HK-2 (cell line): Measurements from ENCODE around the gene PARL.

Experiments
- DNase-seq: peaks from one replicate; pipeline ENCODE4 v3.0.0-alpha.2; 2018; ENCODE audit not compliant: unreplicated experiment

PARL gene

DNA sequence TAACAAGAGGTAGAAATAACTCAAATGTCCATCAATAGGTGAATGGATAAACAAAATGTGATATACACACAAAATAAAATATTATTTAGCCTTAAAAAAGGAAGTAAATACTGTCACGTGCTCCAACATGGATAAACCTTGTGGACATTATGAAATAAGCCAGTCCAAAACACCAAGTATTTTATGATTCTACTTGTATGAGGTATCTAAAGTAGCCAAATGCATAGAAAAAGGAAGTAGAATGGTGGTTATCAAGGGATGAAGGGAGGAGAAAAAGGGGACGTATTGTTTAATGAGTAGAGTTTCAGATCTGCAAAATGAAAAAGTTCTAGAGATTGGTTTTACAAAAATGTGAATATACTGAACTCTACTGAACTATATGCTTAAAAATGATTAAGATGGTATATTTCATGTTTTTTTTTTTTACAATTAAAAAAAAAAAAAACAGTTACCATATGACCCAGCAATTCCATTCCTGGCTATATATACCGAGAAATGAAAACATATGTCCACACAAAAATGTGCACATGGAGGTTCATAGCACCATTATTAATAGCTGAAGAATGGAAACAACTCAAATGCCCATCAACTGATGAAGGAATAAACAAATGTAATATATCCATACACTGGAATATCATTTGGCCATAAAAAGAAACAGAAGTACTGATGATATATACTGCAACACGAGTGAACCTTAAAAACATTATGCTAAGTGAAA is 30.2 kb downstream of the PARL start:
- no peak for DNase-seq

DNA sequence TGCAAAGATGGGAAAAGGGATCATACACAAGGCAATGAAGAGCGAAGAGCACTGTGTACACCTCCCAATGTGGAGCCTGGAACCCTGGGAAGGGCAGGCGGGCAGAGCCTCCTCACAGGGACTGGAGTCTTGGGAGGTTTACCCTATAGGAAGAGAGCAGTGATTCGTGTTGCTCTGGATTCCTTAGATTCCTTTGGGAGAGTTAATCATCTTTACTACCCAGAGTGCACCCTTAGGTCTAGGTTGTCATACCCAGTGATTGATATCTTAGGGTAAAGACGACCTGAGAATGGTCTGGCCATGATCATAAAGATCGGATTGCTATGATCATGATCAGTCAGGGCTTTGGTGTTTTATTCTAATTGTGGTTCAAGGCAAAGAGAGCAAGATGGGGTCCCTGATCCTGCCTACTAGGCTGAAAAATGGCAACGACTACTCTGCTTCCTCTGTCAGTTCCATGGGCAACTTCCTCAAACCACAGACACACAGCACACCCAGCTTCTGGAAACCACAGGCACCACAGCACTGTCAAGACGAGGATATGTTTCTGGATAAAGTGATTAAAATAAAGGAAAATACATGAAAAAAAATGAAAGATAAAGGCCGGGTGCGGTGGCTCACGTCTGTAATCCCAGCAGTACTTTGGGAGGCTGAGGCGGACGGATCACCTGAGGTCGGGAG is 38.9 kb downstream of the PARL start:
- peak; percentile 44 for DNase-seq

DNA sequence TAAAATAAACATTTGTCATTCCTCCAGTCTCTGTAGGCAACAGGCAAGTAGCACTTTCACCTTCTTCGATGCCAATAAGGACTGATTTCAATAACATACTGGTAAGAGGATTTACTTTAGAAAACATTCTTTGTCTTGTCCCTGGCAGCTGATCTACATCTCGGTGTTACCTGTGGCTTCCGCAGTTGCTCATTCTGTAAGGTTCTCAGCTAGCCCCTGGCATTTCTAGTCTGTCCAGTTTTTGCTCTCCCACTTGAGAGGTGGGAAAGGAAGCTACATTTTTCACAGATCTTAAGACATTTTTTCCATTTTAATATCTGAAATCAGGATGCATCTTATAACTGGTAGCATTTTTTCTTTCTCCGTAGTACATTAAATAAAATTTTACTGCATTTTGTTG is 39.6 kb downstream of the PARL start:
- no peak for DNase-seq

DNA sequence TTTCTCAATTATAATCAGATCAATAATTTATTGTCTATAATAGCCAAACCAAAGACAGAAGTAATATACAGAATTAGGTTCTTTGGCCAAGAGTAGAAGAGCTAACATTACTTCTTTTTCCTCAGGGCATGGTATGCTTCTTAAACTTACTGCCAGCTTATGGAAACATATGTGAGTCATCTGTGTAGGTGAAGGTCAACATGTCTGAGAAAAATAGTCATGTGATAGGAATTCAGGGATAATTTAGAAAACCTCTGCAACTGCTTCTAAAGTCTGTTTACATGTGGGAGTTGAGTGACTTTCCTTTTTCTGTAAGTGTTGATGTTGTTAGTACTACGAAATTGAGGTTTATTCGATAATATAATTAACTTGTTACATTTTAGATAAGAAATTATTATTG is 40.1 kb downstream of the PARL start:
- DNase-seq = no peak

DNA sequence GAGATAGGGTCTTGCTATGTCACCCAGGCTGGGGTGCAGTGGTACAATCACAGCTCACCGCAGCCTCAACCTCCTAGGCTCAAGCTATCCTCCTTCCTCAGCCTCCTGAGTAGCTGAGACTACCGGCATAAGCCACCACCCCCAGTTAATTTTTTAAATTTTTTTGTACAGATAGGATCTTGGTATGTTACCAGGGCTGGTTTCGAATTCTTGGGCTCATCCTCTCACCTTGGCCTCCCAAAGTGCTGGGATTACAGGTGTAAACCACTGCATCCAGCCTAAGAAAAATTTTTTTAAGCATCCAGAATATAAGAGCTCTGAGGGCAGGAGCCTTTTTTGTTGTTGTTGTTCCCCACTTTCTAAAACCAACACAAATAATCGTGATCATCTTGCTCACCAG is 44.9 kb downstream of the PARL start:
- DNase-seq = no peak

DNA sequence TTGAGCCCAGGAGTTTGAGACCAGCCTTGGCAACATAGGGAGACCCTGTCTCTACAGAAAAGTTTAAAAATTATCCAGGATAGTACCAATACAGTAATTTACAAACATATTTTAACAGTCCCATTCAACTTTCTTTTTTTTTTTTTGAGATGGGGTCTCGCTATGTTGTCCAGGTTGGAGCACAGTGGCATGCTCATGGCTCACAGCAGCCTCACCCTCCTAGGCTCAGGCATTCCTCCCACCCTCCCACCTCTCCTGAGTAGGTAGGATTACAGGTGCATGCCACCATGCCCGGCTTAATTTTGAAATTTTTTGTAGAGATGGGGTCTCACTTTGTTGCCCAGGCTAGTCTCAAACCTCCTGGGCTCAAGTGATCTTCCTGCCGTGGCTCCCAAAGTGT is 46.8 kb downstream of the PARL start:
- DNase-seq = no peak

DNA sequence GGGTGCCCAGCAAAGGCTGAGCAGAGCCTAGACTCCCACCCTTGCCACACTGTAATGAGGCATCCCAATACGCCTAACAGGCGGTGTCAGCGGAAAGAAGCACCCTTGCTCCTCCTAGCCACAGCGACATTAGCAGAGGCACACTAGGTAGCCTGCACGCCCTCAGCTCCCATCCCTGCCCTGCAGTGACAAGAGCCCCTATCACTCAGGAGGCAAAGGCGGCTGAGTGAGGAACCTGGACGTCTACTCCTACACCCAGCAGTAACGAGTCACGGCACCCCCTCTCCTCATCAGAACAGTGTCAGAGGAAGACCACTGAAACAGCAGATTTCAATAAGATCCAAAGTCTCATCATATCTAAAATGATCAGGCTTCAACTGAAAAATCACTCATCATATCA is 47.3 kb downstream of the PARL start:
- DNase-seq = no peak

DNA sequence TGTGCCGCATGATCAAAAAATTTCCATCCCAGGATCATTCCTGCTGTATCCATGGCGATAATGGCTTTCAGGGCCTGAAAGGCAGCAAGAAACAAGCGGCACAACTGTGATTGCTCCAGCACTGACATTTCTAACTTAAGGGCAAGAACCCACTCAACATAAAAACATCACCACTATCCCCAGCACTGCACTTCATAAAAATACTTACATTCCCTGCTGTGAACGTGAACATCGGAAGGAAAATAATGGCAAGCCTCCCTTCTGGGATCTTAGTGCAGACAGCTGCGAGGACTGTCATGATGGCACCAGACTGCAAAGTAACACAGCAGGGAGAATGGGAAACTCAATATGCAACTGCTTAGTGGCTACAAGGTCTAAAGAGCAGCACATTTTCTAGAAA is 51.2 kb downstream of the PARL start:
- no peak for DNase-seq

DNA sequence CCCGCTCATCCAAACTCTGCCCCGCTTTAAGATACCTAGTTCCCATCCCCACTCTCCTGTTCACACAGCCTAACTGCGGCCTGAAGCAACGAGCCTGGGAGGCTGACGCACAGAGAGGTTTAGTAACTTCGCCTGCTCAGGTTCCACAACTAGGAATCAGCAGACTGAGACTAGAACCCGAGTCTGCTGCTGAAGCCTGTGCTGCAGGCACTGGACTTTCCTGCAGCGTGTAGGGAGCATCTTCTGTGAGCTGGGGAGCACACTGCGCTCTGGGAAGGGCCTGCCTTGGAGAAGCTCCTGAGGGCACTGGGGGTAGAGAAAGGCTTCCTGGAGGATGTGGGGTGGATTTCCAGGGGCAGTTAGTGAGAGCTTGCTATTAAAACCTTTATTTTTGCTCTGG is 54.5 kb downstream of the PARL start:
- DNase-seq = no peak

DNA sequence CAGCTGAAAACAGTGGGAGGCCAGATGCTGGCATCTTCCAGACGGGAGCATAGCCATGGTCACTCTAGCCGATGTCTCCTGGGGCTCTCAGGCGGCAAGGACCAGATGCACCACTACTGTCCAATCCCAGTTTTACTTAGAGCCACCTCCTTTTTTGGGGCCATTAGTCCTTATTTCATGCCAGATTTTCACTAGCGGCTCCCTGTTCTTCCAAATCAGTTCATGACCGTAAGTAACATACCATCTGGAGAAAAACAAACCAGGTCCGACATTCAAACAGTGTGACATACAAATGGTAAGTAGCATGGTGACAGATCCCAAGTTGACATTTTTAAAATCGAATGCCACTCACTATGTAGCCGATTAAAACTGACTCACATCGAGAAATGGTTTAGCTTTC is 55.2 kb downstream of the PARL start:
- DNase-seq = no peak

DNA sequence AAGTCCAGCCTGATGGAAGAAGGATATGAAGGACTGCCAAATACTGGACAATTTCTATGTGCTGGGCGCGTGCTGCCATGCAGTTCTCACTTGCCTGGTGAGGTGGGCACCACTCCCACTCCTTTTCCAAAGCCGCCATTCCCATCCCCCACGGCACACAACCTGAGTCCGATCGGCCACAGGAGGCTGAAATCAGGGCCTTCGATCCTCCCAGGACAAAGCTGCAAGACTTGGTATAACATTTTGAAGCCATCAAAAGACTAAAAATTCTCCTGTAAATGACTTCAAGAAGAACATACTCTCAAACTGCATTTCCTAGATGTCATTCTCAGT is 56.2 kb downstream of the PARL start:
- no peak for DNase-seq

DNA sequence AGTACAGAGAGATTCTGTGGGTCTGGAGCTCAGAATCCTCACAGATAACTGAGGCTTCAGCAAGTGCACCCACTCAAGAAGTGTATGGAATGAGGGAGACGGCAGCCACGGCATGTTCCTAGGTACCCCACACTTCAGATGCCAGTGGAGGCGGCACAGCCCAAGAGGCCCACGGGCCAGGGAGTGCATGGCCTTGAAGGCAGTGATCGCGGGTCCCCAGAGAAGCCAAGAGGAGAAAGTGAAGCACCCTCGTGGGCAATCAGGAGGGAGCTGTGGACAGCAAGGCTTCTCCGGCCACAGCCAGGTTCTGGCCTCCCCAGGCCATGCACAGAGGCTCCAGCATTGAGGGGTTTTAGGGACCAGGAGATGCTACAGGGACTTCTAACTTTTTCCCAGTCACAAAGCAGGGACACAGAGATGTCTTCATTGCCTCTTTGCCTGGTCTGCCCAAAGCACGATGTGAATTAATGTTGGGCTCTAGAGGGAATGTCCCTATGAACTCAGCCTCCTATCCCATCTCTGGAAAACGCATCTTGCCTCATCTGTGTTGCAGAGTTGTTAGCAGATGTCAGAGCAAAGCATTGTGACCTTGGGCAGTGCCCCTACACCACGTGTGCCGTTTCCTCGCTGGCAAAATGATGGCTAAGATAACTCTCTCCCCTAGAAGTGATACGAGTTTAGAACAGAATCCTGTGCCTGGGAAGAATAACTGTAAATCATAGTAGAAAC is 56.7 kb downstream of the PARL start:
- no peak for DNase-seq

DNA sequence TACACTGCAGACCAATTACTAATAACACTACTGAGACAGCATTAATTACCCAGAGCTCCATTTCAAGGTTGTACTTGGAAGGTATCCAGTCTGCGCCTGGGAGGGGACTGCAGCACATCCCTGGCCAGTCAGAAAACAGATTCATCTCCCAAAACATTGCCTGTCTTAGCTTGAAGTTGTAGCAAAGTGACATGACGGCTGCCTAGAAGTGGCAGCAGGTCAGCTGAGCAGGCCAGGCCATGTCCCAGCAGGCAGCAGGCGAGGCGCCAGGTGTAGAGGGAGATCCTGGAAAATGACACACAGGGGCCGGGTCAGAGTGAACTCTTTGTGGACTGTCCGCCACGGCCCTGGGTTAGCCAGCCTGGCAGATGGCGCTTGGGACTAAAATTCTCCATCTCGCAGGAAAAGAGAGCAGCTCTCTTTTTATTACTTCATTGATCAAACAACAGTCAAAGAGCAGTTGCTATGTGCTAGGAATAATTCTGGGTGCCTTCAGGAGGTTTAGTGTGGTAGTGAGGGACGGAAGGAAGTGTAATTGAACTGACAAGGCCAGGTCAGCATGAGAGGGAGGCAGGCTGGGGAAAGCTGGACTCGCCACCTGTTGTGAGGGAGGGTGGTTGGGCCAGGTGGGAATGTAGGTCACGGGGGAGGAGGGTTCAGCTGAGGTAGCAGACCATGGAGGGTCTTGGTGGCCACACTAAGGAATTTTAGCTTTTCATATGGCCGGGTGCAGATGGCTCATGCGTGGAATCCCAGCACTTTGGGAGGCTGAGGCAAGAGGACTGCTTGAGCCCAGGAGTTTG is 58.0 kb downstream of the PARL start:
- DNase-seq = no peak

DNA sequence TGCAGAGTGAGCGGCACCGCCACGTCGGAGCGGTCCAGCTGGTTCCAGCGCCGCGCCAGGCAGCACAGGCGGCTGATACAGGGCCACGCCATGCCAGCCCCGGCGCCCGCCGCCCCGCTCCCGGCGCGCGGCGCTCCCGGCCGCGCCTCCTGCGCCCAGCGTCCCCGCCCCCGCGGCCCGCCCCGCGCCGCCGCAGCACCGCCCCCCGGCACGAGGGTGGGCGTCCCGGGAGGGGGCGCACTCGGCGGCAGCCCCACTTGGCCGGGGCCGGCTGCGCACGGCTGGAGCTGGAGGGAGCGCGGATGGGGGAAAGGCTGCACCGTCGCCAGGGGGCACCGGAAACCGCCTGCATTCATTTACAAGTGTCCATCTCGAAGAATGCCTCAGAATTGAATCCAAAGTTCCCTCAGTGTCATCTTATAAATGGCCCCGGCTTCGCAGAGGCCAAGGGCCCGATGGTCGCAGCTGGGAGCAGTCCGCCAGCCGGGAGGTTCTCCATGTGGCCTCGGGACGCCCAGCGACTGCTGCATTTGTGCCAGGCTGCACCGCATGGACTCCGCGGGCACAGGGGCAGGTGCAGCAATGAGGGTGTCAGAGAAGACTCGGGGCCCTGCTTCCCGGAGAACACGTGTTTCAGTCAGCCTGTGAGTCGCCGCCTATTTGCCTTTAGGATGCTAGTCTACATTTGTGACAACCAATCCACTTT is 59.1 kb downstream of the PARL start, which contains the start of gene MAP6D1:
TSS of gene MAP6D1 (minus strand) at position 122 of the 706 bp plus-strand sequence. CDS start at position 92, 30 bp downstream.
- peak; percentile 72 for DNase-seq

DNA sequence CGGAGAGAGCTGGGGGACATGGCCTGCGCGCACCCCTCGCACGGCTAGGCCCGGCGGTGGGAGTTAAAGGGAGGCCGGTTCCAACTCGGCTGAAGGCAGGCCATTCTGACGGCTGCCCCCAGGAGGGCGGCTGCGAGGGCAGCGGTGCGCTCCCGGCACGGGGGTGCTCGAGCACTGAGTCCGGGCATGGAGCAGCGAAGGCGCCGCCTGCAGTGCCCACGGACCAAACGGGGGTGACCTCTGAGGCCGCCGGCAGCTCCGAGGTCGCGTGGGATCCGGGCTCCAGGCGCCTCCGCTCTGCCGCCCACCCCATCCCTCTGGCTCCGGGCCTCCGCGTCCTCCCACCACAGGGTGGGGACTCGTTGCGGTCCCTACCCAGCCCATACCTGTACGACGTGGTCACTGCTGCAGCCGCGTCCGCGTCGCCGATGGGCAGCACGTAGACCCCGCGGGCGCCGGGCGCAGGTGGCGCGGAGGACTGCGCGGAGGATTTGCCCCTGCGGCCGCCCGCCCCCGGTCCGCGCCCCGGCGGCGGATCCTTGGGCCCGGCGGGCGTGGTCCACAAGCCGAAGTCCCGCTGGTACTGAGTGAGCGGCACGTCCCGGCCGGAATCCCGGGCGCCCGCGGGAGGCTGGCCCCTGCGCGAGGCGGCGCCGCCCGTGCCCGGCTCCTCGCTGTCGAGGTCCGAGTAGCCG is 59.8 kb downstream of the PARL start:
- peak; percentile 48 for DNase-seq

DNA sequence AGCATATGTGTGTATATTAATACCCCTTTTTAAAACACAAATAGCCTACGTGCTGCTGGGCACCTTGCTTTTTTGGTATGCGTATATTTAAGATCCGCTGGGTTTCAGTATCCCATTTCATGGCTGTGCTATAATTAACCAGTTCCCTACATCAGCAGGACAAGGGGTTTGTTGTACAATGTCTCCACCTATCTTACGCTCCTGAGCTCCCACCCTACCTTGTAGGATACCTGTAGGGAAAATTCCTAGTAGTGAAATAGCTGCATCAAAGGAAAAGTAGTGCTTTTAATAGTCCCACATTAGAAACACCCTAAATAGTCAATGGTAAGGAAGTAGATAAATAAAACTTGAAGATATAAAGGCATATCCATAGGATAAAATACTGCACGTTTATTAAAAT is 60.7 kb downstream of the PARL start:
- no peak for DNase-seq

DNA sequence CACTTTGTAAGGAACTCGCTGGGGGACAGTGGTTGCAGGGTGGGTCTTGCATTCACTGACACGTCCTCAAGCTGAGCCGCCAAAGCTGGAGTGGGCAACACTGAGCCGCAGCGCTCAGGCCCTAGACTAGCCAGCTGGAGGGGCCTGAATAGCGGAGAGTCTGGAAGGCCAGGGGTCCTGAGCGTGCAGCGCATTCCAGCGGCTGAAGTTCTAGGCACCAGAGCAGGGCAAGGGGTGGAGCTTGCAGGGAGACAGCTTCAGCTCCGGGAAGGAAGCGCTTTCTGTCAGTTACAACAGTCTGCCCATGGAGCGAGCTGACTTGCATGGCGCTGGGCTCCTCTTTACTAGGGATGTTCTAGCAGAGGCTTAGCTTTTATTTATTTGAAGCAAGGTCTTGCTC is 62.0 kb downstream of the PARL start:
- DNase-seq = no peak

DNA sequence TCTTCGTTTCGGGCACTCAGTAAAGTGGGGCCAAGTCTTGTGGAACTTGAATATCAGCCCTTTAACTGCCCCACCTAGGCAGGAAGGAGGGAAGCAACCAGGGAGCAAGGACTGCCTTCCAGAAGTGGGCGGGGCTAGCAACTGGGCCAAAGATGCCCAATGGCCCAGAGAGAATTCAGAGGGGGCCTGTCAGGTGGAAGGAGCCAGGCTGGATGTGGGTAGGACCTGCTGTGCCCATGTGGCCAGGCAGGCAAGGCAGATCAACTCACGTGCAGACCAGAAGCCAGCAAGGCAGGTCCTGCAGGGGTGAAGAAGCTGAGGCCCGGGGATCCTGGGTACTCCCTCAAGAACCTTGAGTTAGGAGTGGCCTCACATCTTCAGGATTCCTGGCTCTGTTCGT is 64.8 kb downstream of the PARL start:
- no peak for DNase-seq

DNA sequence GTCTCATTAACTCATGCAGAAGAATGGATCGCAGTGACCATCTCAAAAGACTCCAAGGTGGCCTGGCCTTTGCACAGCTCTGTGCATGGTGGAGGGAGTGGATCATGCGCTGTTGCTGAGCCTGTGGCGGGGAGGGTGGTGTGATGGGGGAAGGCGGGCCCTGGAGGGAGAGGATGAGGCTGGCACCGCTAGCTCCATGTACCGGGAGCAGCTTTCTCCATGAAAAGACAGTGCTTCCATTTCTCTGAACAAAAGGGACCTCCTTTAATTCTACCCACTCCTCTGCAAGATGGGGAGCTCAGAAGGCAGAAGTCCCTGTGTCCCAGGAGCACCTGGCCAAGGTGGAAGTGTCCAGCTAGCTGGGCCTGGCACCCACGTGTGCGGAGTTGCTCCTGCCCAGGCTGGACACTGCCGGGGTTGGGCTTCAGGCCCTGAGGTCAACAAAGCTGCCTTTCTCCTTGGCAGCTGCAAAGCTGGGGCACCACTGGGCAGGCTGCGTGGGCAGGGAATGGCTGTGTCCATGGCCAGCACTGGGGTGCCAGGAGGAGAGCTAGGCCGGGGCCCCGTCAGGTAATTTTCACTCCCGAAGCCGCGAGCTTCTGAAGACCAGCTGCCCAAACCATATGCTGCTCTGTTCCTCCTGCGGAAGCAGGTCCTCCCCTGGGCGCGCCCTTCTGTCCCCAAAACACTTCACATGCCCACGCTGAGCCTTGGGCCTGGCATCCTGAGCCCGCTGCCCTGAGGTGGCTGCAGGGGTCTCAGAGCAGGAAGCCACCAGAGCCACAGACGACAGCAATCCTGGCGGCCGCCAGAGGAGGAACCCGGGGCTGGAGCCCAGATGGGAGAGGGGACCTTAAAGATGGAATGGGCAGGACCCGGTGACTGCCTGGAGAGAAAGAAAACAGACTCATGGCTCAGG is 65.7 kb downstream of the PARL start:
- DNase-seq = no peak

DNA sequence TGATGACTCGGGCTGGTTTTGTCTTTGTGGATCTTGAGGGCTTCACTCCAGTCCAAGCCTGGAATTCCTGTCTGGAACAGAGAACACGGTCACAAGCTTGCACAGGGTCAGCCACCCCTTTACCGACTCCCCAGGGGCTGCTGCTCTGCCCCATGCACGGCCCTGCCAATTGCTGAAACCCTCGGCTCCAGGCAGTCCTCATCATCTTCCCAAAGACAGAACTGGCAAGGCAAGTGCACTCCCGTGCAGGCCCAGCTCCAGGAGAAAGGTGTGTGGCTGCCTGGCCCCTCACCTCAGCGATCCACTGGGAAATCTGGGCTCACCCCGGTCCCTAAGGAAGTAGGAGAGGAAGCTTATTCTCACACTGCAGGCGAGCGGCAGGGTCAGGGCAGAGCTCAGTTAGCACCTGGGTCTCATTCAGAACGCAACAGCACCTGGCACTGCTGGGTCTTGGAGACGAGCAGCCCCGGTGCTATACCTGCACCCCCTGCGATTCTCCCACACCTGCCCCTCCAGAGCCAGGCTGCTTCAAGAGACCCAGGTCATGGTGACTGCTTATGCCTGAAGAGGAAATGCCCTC is 66.5 kb downstream of the PARL start:
- DNase-seq = no peak
